ENCODE results near the gene NEK11.
"Not testable (repeated sequence)": the region's sequence is repeated elsewhere in the genome, so short reads cannot be mapped to it uniquely, and the experiment has no call there.

DNA sequence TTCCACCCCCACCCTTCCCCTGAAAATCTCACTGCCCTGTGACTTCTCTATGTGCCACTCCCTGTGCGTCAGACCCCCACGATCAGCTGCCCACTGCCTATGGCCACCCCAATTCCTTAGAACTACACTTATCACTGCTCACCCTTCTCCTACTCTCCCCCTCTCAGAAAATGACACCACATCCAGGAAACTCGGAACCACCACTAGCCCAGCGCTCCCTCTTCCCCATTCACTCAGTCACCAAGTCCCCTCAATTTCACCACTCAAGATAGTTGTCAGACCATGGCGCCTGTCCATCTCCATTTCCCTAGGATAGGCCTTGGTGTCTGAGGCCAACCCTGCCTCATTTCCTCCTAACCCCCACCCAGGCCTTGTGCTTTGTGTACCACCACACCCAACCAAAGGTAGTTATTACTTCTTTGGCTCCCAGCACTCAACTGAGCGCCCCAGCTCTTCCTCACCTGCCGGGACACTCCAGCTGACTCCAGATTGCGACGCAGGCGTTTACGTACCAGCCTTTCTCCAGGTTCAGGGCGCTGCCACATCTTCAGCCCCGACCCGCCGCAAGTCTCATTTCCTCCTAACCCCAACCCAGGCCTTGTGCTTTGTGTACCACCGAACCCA lies 354.3 kb downstream of the NEK11 start:
- TF ChIP-seq, protein P1, sequence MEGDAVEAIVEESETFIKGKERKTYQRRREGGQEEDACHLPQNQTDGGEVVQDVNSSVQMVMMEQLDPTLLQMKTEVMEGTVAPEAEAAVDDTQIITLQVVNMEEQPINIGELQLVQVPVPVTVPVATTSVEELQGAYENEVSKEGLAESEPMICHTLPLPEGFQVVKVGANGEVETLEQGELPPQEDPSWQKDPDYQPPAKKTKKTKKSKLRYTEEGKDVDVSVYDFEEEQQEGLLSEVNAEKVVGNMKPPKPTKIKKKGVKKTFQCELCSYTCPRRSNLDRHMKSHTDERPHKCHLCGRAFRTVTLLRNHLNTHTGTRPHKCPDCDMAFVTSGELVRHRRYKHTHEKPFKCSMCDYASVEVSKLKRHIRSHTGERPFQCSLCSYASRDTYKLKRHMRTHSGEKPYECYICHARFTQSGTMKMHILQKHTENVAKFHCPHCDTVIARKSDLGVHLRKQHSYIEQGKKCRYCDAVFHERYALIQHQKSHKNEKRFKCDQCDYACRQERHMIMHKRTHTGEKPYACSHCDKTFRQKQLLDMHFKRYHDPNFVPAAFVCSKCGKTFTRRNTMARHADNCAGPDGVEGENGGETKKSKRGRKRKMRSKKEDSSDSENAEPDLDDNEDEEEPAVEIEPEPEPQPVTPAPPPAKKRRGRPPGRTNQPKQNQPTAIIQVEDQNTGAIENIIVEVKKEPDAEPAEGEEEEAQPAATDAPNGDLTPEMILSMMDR (IDR thresholded peaks at IDR 0.05; ENCODE audit: low read length): not testable (repeated sequence)
- TF ChIP-seq EZH2 (IDR thresholded peaks at IDR 0.05; ENCODE audit: borderline replicate concordance, low read length): not testable (repeated sequence)

Measured in OCI-LY1 (cell line).